AG10803 (cell line): ENCODE measurements around the gene CWF19L2.
A peak's percentile ranks its signal among the peaks of the same experiment; 100 is the strongest.
"Not testable (repeated sequence)": the region's sequence is repeated elsewhere in the genome, so short reads cannot be mapped to it uniquely, and the experiment has no call there.

Experiments
- DNase-seq: peaks from one replicate; pipeline ENCODE4 v3.0.0; 2010; ENCODE audit warnings: low read depth
- H3K4me3 ChIP-seq: 2 replicates; pipeline ENCODE4 v1.5.1; 2011; ENCODE audit warnings: mild to moderate bottlenecking, low read length, control low read depth
- CTCF ChIP-seq: conservative IDR thresholded peaks from 2 replicates; pipeline ENCODE4 v1.5.1; 2011; ENCODE audit warnings: mild to moderate bottlenecking, low read length, control low read depth, inconsistent platforms

The CWF19L2 gene

GRCh38 chr11:107468596-107468995 lies 11.0 kb upstream of the CWF19L2 start:
- no peak for TF ChIP-seq CTCF
- no peak overlapping the region for H3K4me3 ChIP-seq
- peak; percentile 61 for DNase-seq

DNA sequence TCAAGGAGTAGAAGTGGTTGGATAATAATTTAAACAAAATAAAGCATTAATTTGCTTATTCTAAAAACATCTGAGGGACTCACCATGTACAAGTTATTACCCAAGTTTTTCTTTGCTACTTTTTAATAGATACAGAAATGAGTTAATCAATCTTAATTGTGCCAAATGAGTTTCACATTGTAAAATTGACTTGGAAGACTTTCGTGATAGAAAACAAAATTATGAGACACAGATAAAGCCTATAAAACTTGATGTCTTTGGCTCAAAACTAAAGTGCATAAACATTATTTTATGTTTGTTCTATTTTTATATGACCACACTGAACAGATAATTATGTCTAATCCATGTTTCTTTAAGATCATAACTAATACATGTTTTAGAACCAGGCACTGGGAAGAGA lies 10.1 kb upstream of the CWF19L2 start:
- H3K4me3 ChIP-seq = no peak overlapping the region
- no peak for TF ChIP-seq CTCF
- DNase-seq = no peak

DNA sequence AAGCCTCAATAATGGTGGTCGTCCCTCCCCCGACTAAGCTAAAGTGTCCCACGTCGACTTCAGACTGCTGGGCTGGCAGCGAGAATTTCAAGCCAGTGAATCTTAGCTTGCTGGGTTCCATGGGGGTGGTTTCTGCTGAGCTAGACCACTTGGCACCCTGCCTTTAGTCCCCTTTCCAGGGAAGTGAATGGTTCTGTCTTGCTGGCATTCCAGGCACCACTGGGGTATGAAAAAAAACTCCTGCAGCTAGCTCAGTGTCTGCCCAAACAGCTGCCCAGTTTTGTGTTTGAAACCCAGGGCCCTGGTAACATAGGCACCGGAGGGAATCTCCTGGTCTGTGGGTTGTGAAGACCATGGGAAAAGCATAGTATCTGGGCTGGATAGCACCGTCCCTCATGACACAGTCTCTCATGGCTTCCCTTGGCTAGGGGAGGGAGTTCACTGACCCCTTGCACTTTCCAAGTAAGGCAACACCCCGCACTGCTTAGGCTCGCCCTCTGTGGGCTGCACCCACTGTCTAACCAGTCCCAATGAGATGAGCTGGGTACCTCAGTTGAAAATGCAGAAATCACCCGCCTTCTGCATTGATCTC lies 8.7 kb upstream of the CWF19L2 start:
- H3K4me3 ChIP-seq, DNase-seq: not testable (repeated sequence)

- H3K4me3 ChIP-seq = peak overlapping the region; percentile 96
- TF ChIP-seq CTCF = no peak
- DNase-seq = no peak
Observed at GRCh38 chr11:107457205-107457557, 444 bp downstream of the CWF19L2 start.

DNA sequence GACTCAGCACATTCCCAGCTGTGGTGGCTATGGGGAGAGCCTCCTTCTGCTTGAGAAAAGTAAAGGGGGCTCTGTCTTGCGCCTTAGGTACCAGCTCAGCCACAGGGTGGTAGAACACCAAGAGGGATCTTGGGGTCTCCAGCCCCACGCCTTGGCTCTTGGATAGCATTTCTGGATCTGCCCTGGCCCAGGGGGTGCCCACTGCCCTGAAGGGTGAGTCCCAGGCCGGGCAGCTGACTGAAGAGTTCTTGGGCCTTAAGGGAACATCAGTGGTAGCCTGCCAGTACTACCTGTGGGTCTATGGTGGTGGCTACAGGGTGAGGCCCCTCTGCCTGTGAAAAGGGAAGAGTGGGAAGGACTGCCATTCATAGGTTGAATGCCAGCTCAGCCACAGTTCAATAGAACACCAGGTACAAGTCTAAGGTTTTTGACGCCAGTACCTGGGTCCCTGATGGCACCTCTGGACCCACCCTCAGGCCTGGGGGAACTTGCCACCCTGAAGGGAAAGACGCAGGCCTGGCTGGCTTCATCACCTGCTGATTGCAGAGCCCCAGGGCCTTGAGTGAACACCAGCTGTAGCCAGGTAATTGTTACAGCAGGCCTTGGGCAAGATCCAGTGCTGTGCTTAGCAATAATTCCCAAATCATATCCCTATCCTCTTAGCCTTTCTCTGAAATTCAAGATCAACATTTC lies 3.9 kb downstream of the CWF19L2 start:
- no peak for TF ChIP-seq CTCF
- no peak for DNase-seq
- H3K4me3 ChIP-seq = no peak overlapping the region

DNA sequence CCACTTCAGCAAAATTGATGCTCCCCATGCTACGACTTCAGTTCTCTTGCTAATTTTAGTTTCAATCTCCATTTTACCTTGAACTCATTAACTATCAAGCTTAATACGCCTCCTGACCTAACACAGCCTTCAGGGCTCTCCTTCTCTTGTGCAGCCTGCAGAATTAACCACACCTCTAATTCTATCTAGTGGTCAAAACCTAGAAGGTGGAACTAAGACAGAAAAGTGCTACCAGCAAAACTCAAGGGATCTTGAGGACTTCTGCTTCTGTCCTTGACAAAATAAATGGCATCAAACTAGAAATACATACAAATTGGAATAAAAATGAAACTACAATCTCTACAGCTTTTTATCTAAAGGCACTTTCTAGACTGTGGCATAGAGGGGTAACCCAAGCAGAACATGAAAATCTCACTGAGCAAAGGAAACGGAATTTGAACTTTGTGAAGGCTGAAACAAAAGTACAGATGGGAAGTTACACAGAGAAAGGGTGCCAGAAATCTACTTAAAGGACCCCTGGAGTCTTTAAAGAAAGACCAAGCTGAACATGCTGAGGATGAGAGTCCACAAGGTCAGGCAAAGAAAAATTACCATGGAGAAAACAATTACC lies 10.7 kb downstream of the CWF19L2 start:
- no peak for TF ChIP-seq CTCF
- H3K4me3 ChIP-seq = no peak overlapping the region
- DNase-seq = no peak

DNA sequence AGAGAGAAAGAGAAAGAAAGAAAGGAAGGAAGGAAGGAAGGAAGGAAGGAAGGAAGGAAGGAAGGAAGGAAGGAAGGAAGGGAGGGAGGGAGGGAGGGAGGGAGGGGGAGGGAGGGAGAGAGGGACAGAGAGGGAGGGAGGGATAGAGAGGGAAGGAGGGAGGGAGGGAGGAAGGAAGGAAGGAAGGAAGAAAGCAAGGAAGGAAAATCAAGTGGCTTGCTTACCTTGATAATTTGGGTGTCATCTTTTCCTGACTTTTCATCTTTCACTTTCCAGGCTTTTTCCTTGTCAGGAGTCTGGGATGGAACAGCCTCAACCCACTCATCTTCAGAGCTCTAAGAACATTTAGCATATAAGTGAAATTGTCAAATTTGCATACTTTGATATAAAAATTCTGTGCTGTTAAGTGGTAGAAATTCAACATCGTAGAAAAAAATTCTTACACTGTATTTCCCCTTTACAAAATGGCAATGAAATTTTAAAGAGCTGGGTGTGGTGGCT lies 14.9 kb downstream of the CWF19L2 start:
- DNase-seq = no peak
- no peak overlapping the region for H3K4me3 ChIP-seq
- no peak for TF ChIP-seq CTCF
